Measurements from ENCODE around the gene MUSK.

Gene MUSK

DNA sequence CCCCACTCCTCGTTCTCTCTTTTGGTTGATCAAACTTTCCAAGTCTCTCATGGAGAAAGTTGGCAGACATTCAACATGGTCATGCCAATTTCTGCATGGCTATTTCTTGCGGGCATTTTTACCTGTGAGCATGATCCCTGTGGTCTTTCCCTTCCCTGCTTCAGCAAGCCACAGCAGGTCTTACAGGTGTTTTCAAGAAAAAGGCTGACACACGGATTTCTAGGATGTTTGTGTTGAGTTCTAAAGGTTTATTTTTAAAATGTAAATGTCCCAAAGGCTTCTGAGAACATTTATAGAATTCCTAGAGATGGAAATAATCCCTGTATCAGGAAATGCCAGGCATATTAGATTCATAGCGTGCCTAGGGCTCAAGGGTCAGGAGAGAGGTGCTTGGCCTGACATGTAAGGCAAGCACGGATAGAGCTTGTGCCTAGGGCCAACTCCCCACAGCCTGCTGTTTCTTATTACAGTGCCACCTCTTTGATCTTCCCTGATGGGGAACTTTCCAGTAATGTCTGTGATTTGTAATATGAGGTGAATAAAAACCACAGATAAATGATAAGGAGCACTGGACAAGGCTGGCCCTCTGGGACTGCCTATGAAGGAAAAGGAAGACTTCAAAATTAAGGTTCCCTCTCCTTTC is 79.8 kb downstream of the MUSK start:
- TF ChIP-seq, protein P1, sequence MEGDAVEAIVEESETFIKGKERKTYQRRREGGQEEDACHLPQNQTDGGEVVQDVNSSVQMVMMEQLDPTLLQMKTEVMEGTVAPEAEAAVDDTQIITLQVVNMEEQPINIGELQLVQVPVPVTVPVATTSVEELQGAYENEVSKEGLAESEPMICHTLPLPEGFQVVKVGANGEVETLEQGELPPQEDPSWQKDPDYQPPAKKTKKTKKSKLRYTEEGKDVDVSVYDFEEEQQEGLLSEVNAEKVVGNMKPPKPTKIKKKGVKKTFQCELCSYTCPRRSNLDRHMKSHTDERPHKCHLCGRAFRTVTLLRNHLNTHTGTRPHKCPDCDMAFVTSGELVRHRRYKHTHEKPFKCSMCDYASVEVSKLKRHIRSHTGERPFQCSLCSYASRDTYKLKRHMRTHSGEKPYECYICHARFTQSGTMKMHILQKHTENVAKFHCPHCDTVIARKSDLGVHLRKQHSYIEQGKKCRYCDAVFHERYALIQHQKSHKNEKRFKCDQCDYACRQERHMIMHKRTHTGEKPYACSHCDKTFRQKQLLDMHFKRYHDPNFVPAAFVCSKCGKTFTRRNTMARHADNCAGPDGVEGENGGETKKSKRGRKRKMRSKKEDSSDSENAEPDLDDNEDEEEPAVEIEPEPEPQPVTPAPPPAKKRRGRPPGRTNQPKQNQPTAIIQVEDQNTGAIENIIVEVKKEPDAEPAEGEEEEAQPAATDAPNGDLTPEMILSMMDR (IDR thresholded peaks at IDR 0.05; ENCODE audit: extremely low read depth, insufficient read depth, missing control alignments): no peak
- in situ Hi-C loops (cut with MboI; ENCODE audit: low pct_unique_long_range_greater_than_20kb, low sequenced_read_pairs, unreplicated experiment): no loop called here
- no peak for DNase-seq (ENCODE audit: low spot score)

DNA sequence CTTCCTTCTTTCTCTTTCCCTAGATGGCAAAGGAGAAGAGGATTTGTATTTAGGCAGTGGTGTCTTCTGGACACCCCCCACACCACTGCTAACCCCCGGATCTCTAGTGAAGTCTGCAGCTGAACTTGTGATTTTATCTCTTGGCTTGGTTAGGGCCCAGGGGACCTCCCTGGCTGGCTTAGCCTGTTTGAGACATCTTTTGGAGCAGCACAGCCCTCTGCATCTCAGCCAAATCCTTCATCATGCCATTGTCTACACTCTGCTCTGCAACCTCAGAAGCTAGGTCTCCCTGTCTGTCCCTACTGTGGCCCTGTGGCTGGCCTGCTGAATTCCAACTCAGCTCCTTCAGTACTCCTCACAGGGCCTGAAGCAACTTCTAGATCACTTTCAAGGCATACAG is 81.7 kb downstream of the MUSK start:
- DNase-seq (ENCODE audit: low spot score): no peak
- in situ Hi-C loops (cut with MboI; ENCODE audit: low pct_unique_long_range_greater_than_20kb, low sequenced_read_pairs, unreplicated experiment): no loop called here
- TF ChIP-seq, protein P1 (IDR thresholded peaks at IDR 0.05; ENCODE audit: extremely low read depth, insufficient read depth, missing control alignments): no peak

DNA sequence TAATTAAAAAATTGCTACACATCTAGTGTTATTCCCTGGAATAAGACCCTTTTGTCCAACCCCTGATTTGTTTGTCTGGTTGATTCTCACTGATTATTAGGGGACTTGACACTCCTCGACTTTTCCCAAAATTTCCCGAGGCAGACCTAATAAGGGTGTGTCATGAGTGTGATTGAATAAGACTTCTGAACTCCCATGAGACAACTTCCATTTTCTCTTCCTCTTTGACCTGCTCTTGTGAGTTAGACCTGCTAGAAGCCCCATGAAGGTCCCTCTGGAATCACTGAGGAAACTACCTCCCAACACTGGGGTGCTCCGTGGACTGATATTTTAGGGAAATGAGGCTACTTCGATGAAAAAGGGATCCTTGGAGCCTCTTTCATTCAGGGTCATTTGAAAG is 83.4 kb downstream of the MUSK start:
- TF ChIP-seq, protein P1 (IDR thresholded peaks at IDR 0.05; ENCODE audit: extremely low read depth, insufficient read depth, missing control alignments): no peak
- no peak for DNase-seq (ENCODE audit: low spot score)
- in situ Hi-C loops (cut with MboI; ENCODE audit: low pct_unique_long_range_greater_than_20kb, low sequenced_read_pairs, unreplicated experiment): no loop called here

DNA sequence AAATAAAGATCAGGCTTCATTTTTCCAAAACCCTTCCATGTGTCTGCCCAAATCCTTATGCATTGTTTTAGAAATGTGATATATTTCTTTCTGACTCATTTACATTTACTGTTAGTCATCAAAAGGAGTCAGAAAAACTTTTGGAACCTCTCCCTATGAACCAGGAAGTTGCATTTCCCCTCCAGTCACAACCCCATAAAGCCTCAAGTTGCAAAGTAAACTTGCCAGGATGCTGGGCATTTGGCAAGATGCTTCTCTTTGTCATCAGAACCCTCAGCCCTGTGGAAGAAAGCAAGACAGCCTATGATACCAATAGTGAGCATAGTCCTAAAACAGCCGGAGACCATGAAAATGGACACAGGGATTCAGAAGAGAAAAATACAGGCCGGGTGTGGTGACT is 84.2 kb downstream of the MUSK start:
- TF ChIP-seq, protein P1 (IDR thresholded peaks at IDR 0.05; ENCODE audit: extremely low read depth, insufficient read depth, missing control alignments): no peak
- no peak for DNase-seq (ENCODE audit: low spot score)
- in situ Hi-C loops (cut with MboI; ENCODE audit: low pct_unique_long_range_greater_than_20kb, low sequenced_read_pairs, unreplicated experiment): no loop called here

DNA sequence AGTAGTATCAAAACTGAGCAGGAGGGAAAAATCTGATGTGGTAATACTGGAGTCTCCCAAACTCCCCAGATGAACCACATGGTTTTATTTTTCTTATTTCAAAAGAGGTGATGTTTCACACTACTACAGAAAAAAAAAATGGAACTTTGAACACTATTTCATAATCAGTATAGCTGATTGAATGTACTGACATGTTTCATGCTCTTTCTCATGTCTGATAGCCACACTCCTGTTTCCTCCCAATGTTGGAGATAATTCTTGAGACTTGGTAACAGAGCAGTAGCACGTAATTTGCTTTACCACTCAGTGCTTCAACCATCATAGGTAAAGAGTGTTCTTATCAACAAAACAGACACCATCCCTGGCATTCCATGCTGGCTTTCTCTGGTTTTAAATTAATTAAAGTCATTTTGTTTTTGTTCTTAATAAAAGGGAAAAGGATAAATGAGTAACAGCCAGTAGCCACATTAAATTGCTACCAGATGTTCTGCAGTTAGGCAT is 85.2 kb downstream of the MUSK start:
- no peak for DNase-seq (ENCODE audit: low spot score)
- TF ChIP-seq, protein P1 (IDR thresholded peaks at IDR 0.05; ENCODE audit: extremely low read depth, insufficient read depth, missing control alignments): no peak
- in situ Hi-C loops (cut with MboI; ENCODE audit: low pct_unique_long_range_greater_than_20kb, low sequenced_read_pairs, unreplicated experiment): no loop called here

DNA sequence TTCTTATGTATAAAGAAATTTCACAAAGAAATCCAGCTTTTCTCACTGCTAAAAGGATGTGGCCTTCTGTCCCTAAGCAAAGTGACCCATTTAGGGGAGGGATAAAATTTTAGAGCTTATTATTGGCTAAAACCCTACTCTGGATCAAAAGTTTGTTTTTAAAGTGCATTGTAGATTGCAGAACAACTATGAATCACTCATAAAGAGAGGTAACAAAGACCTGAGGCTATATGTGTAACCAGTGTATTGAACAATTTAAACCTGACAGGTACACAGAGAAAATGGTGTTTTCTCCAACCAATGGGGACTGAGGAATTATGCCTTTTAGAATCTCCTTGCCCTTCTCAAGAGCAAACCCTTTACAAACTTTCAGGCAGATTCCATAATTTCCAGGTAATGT is 86.6 kb downstream of the MUSK start:
- DNase-seq (ENCODE audit: low spot score): no peak
- in situ Hi-C loops (cut with MboI; ENCODE audit: low pct_unique_long_range_greater_than_20kb, low sequenced_read_pairs, unreplicated experiment): no loop called here

More for the DNA sequence above, 86.6 kb downstream of the MUSK start:
- TF ChIP-seq, protein P1 (IDR thresholded peaks at IDR 0.05; ENCODE audit: extremely low read depth, insufficient read depth, missing control alignments): no peak
